Measurements from ENCODE around the gene SPRR2F.
"Not testable (repeated sequence)": the region's sequence is repeated elsewhere in the genome, so short reads cannot be mapped to it uniquely, and the experiment has no call there.

Gene SPRR2F

DNA sequence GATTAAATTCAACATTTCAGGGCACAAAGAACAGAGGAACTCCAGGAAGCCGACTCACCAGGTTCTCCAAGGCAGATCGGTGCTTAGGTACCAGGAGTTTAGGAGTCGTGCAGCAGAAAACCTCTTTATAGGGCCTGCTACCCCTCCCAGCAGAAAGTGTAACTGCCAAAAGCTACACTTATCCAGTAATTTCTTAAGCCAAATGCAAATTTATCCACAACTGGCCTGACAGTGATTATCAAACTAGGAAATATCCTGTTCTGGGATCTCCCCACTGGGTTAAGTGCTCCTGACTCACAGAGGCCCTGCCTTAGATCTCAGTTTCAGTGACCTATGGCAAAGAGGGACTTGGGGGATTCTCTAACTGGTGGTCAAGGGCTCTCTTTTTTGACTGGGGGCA lies at the start of gene SPRR2F:
Gene SPRR2F, minus strand, starts transcription at position 101 of the 400 bp plus-strand sequence. CDS start 783 bp downstream, outside the sequence.
- no peak for DNase-seq (ENCODE audit: low spot score)

GRCh38 chr1:153155541-153155940 lies 42.2 kb upstream of the SPRR2F start:
- no peak for DNase-seq (ENCODE audit: low spot score)

DNA sequence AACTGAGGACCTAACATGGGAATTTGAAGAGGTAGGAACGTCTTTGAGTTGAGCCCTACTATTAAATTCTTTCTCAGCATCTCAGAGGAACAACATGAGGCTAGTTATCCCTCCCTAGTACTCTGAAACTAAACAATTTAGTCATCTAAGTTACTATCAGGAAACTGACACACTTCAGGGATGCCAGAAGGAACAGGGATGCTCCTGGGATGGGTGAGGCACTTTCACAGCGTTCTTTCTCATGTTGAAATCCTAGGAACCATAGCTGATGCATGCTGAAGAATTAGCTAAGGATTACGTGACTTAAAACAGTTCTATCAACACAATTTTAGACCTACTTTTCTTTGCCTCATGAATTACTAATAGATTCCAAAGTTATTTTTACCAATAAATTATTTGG lies 39.2 kb upstream of the SPRR2F start:
- DNase-seq (ENCODE audit: low spot score) = no peak

DNA sequence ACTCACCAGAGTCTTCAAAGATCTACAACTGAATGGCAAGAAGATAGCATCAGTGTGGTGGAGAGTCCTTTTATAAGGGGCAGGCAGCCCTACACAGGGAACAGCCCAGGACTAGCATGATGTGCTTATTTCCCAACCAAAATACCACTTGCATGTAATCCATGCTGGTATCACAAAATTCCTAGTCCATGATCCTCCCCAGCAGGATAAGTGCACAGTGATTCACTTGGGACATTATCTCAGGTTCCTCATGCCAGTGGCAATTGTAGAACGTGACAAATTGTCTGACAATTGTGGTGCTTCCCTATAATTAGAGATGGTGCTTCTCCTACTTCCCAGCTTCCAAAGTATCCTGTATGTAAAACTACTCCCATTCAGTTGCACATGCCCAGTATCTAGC lies 37.5 kb upstream of the SPRR2F start, which contains the start of gene SPRR2G:
Gene SPRR2G, minus strand, starts transcription at position 45 of the 400 bp plus-strand sequence. CDS start 780 bp downstream, outside the sequence.
- no peak for DNase-seq (ENCODE audit: low spot score)

GRCh38 chr1:153141377-153141776 lies 28.1 kb upstream of the SPRR2F start:
- no peak for DNase-seq (ENCODE audit: low spot score)

- DNase-seq (ENCODE audit: low spot score) = no peak
Measured at GRCh38 chr1:153140484-153140883, 27.2 kb upstream of the SPRR2F start.

- DNase-seq (ENCODE audit: low spot score) = no peak
Measured at GRCh38 chr1:153133743-153134142, 20.4 kb upstream of the SPRR2F start.

GRCh38 chr1:153133267-153133666 lies 20.0 kb upstream of the SPRR2F start:
- DNase-seq (ENCODE audit: low spot score) = no peak

DNA sequence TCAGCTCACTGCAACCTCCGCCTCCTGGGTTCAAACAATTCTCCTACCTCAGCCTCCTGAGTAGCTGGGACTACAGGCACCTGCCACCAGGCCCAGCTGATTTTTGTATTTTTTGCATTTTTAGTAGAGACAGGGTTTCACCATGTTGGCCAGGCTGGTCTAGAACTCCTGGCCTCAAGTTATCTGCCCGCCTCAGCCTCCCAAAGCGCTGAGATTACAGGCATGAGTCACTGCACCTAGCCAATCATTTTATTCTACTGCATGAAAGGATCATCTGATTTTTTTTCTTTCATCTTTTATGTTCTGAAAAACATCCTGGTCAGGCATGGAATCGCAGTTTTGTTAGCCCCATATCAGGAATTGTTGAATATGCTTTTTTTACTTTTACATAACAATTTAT lies 15.4 kb upstream of the SPRR2F start:
- not testable (repeated sequence) for DNase-seq (ENCODE audit: low spot score)

DNA sequence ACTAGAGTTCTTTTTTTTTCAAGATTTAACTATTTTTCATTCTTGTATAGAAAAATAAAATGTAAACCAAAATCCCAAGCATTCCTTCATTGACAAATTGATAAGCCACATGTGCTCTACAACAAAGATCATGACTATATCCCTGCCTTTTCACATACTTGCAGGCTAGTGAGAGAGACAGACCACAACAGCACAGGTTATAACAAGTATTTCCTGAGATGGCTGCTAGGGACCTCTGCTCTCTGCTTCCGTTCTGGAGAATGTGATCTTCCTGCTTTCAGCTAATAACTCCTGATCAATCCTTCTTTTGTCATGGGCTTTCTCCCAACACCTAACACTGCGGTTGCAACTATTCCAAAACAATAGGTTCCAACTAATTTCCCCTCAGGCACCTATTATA lies 14.0 kb upstream of the SPRR2F start:
- no peak for DNase-seq (ENCODE audit: low spot score)

DNA sequence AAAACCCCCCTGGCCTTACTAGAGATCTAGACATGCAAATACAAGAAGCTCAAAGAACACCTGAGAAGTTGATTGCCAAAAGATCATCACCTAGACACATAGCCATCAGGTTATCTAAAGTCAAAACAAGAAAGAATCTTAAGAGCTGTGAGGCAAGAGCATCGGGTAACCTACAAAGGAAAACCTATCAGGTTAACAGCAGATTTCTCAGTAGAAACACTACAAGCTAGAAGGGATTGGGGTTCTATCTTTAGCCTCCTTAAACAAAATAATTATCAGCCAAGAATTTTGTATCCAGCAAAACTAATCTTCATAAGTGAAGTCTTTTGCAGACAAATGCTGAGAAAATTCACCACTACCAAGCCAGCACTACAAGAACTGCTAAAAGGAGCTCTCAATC lies 12.2 kb upstream of the SPRR2F start:
- DNase-seq (ENCODE audit: low spot score) = no peak

- not testable (repeated sequence) for DNase-seq (ENCODE audit: low spot score)
Measured at GRCh38 chr1:153123793-153124192, 10.5 kb upstream of the SPRR2F start.

DNA sequence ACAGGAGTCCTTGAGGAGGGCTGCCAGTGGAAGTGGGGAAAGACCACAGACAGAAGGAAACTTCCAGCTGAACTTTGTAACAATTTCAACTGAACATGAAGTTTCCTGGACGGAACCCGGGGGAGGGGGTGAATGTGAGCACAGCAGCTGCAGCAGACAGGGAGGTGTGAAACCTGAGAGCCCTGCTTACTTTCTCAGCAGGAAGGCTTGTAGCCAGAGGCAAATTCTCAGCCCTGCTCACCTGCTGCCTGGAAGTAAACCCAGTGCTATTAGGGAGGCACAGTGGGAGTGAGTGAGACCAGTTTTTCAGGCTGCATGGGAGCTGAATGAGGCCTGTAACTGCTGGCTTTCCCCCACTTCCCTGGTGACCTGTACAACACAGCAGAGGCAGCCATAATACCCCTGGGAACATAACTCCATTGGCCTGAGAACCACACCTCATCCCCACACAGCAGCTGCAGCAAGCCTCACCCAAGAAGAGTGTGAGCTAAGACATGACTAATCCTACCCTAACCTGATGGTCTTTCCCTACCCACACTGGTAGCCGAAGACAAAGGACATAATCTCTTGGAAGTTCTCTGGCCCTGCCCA lies 9.6 kb upstream of the SPRR2F start:
- no peak for DNase-seq (ENCODE audit: low spot score)

GRCh38 chr1:153120945-153121344 lies 7.6 kb upstream of the SPRR2F start:
- no peak for DNase-seq (ENCODE audit: low spot score)

GRCh38 chr1:153119491-153119971 lies 6.2 kb upstream of the SPRR2F start:
- no peak for DNase-seq (ENCODE audit: low spot score)

DNA sequence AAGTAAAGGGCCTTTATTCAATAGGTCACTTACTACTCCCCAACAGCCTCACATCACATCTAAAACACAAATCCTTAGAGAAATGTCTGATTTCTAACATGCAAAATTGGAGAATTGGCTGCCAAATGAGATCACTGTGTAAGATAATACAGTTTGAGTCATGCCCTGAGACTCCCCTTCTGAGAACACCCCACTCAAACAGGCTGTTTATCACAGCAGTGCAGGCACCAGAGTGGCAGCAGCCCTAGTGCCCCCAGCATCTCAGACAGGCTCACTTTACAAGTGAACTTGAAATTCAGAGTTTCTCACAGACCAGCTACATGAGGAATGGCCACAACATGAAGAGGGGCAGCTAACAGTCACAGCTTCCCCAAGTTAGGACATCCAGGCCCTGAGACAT lies 1.9 kb upstream of the SPRR2F start:
- not testable (repeated sequence) for DNase-seq (ENCODE audit: low spot score)

DNA sequence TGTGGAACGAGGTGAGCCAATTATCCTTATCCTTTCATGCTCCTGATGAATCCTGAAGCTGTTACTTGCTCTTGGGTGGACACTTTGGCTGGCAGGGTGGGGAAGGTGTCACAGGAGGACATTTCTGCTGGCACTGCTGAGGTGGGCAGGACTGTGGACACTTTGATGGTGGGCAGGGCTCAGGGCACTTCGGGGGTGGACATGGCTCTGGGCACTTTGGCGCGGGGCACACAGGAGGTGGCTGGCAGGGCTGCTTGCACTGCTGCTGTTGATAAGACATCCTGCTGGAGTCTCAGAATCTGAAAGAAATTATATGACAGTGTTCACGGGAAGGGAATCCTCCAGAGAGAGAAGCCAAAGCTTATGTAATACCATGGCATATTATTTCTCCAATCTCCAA lies 862 bp downstream of the SPRR2F start:
- DNase-seq (ENCODE audit: low spot score) = not testable (repeated sequence)

- no peak for DNase-seq (ENCODE audit: low spot score)
Measured at GRCh38 chr1:153100245-153100644, 13.1 kb downstream of the SPRR2F start.

DNA sequence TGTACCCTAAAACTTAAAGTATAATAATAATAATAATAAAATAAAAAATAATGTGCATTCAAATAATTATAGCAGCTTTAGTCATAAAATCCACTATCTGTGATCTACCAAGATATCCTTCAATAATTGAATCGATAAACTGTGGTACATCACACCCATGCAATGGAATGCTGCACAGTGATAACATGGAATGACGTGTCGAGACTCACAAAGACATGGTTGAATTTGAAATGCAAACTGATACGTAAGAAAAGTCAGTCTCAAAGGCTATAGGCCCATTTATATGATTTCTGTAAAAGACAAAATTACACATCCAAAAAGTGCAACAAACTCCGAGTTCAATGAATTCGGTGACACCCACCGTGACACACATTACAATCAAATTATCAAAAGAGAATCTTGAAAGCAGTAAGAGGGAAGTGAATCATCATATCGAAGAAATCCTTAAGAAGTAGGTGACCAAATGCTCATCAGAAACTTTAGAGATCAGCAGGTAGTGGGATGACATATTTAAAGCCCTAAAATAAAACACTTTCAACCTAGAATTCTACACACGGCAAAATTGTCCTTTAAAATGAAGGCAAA lies 13.8 kb downstream of the SPRR2F start:
- no peak for DNase-seq (ENCODE audit: low spot score)

DNA sequence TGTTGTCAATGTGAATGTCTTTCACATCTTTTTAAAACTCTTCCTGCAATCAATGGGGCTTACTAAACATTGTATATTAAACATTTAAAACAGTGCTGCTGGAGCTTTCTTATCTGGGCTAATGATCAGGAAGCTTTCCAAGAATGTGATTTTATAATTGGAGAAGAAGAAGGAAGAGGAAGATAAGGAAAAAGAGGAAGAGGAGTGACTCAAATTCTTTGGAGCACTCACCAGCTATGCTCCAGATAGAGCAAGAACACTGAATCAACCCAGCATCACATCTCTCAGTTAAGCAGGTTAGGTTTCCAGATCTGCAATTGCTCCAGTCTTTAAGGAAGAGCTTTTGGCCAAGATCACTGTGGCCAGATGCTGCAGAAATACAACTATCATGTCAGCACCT lies 17.6 kb downstream of the SPRR2F start:
- DNase-seq (ENCODE audit: low spot score) = no peak

GRCh38 chr1:153094426-153094825 lies 18.9 kb downstream of the SPRR2F start, which contains the start of gene SPRR2E:
SPRR2E (minus strand) TSS chr1:153094526; CDS start chr1:153093751, 775 bp downstream.
- no peak for DNase-seq (ENCODE audit: low spot score)

- DNase-seq (ENCODE audit: low spot score) = no peak
Measured at GRCh38 chr1:153087652-153088051, 25.7 kb downstream of the SPRR2F start.

GRCh38 chr1:153081736-153082135 lies 31.6 kb downstream of the SPRR2F start:
- DNase-seq (ENCODE audit: low spot score) = no peak
